IMR-90 (cell line): ENCODE measurements around the gene TCF4. TPM values are rescaled to one million over a fixed set of nuclear protein-coding genes. Genes with fewer than 3 reads are reported as not detected.

Source experiments
- ATAC-seq: fragments of 200-7000 bp; cut with Tn5 transposase; 2 replicates; pipeline ENCODE4 v1.9.1; 2020; ENCODE audit warnings: low read depth, mild to moderate bottlenecking, moderate library complexity
- BruUV-seq: library from RNA; stranded (reverse); fragments of 400-500 nt; replicated peaks from 2 replicates; lab custom pipeline; 2021; lab: Mats Ljungman, UMichigan
- CTCF ChIA-PET: fragments of 300-600 bp; formaldehyde crosslinking; extraction: SDS; loops from one replicate; lab custom pipeline; 2021; ENCODE audit warnings: antibody characterized with exemption; lab: Yijun Ruan, JAX
- POLR2A ChIA-PET: fragments of 300-600 bp; sonication (Branson Sonifier 250); formaldehyde crosslinking; loops from one replicate; lab custom pipeline; 2022; ENCODE audit warnings: antibody characterized with exemption; ENCODE audit not compliant: unreplicated experiment; lab: Charles Lee
- DNase-seq: peaks from one replicate; pipeline ENCODE4 v3.0.0; 2013
- H2AFZ ChIP-seq: replicated peaks from 2 replicates; pipeline ENCODE3; 2013; ENCODE audit warnings: low read length, mild to moderate bottlenecking; ENCODE audit not compliant: poor library complexity
- H2AK5ac ChIP-seq: 2 replicates; pipeline ENCODE4 v1.6.1; 2013; ENCODE audit warnings: low read depth, low read length, inconsistent platforms
- H2AK9ac ChIP-seq: replicated peaks from 2 replicates; pipeline ENCODE3; 2013; ENCODE audit warnings: mild to moderate bottlenecking, low read depth, low read length, moderate library complexity; ENCODE audit not compliant: poor library complexity
- H2BK120ac ChIP-seq: 2 replicates; pipeline ENCODE4 v1.6.1; 2013; ENCODE audit warnings: low read depth, low read length, inconsistent platforms
- H2BK15ac ChIP-seq: 3 replicates; pipeline ENCODE4 v1.6.1; 2013; ENCODE audit warnings: low read depth, low read length, inconsistent platforms
- H2BK20ac ChIP-seq: 2 replicates; pipeline ENCODE4 v1.6.1; 2013; ENCODE audit warnings: low read depth, mild to moderate bottlenecking, inconsistent platforms, low read length, moderate library complexity
- H2BK5ac ChIP-seq: 2 replicates; pipeline ENCODE4 v1.6.1; 2013; ENCODE audit warnings: mild to moderate bottlenecking, low read depth, low read length, inconsistent platforms; ENCODE audit not compliant: poor library complexity, severe bottlenecking
- H3K14ac ChIP-seq: replicated peaks from 2 replicates; pipeline ENCODE4 v1.6.1; 2013; ENCODE audit warnings: low read depth, low read length, inconsistent platforms
- H3K18ac ChIP-seq: 2 replicates; pipeline ENCODE4 v1.6.1; 2013; ENCODE audit warnings: low read depth, low read length, control low read depth
- H3K23ac ChIP-seq: 2 replicates; pipeline ENCODE4 v1.6.1; 2013; ENCODE audit warnings: low read depth, low read length, inconsistent platforms
- H3K27ac ChIP-seq: 2 replicates; pipeline ENCODE4 v1.5.1; 2013; ENCODE audit warnings: mild to moderate bottlenecking, control low read depth, low read length; ENCODE audit not compliant: insufficient read depth
- H3K27me3 ChIP-seq: 2 replicates; pipeline ENCODE4 v1.6.1; 2013; ENCODE audit warnings: low read length; ENCODE audit not compliant: control insufficient read depth, insufficient read depth
- H3K36me3 ChIP-seq: 2 replicates; pipeline ENCODE4 v1.6.1; 2013; ENCODE audit warnings: low read length, mixed read lengths; ENCODE audit not compliant: control insufficient read depth, insufficient read depth
- H3K4ac ChIP-seq: 2 replicates; pipeline ENCODE4 v1.6.1; 2013; ENCODE audit warnings: low read depth, low read length, inconsistent platforms
- H3K4me1 ChIP-seq: 2 replicates; pipeline ENCODE4 v1.6.1; 2013; ENCODE audit warnings: low read length, mixed read lengths; ENCODE audit not compliant: control insufficient read depth, insufficient read depth
- H3K4me2 ChIP-seq: 2 replicates; pipeline ENCODE4 v1.6.1; 2013; ENCODE audit warnings: low read depth, mild to moderate bottlenecking, control low read depth, low read length, moderate library complexity
- H3K4me3 ChIP-seq: 2 replicates; pipeline ENCODE4 v1.5.1; 2013; ENCODE audit warnings: low read depth, mild to moderate bottlenecking, control low read depth, low read length, moderate library complexity; ENCODE audit not compliant: insufficient read depth
- H3K56ac ChIP-seq: 2 replicates; pipeline ENCODE4 v1.6.1; 2013; ENCODE audit warnings: low read length, inconsistent platforms; ENCODE audit not compliant: insufficient read depth; ENCODE audit errors: extremely low read depth
- H3K79me1 ChIP-seq, 2 experiments: 2 replicates each; pipeline ENCODE4 v1.6.1; 2013; ENCODE audit warnings: low read length in 2 of 2, inconsistent platforms in 1 of 2, low read depth in 1 of 2
- H3K9ac ChIP-seq: 2 replicates; pipeline ENCODE4 v1.6.1; 2013; ENCODE audit warnings: low read depth, low read length, control low read depth
- H3K9me1 ChIP-seq: 2 replicates; pipeline ENCODE4 v1.6.1; 2013; ENCODE audit warnings: low read length, inconsistent platforms; ENCODE audit not compliant: insufficient read depth
- H3K9me3 ChIP-seq: 2 replicates; pipeline ENCODE4 v1.6.1; 2013; ENCODE audit warnings: low read length; ENCODE audit not compliant: control insufficient read depth, insufficient read depth
- H4K20me1 ChIP-seq: 2 replicates; pipeline ENCODE4 v1.6.1; 2013; ENCODE audit warnings: low read length, inconsistent platforms; ENCODE audit not compliant: insufficient read depth
- H4K5ac ChIP-seq: 2 replicates; pipeline ENCODE4 v1.6.1; 2013; ENCODE audit warnings: mild to moderate bottlenecking, low read depth, low read length, control low read depth
- H4K8ac ChIP-seq, 2 experiments: 2 replicates each; pipeline ENCODE4 v1.6.1; 2013; ENCODE audit warnings: low read depth in 2 of 2, low read length in 2 of 2, control low read depth in 1 of 2, inconsistent platforms in 1 of 2
- H4K91ac ChIP-seq: 2 replicates; pipeline ENCODE4 v1.6.1; 2013; ENCODE audit warnings: low read depth, low read length, inconsistent platforms; ENCODE audit not compliant: insufficient read depth
- CEBPB ChIP-seq: IDR thresholded peaks from 2 replicates; pipeline ENCODE4 v1.6.1; 2012; ENCODE audit warnings: low read depth, low read length, improper control_type of control experiment
- CHD1 ChIP-seq: IDR thresholded peaks from 2 replicates; pipeline ENCODE4 v1.6.1; 2012; ENCODE audit warnings: low read depth, low read length, improper control_type of control experiment
- FOS ChIP-seq: fragments of 150-350 bp; IDR thresholded peaks from 2 replicates; pipeline ENCODE4 v1.6.1; 2016; ENCODE audit warnings: low read depth, low read length
- MAFK ChIP-seq: IDR thresholded peaks from 2 replicates; pipeline ENCODE4 v1.6.1; 2012; ENCODE audit warnings: low read depth, low read length, improper control_type of control experiment
- MXI1 ChIP-seq: IDR thresholded peaks from 2 replicates; pipeline ENCODE4 v1.6.1; 2012; ENCODE audit warnings: low read depth, mild to moderate bottlenecking, low read length, moderate library complexity, borderline replicate concordance
- NFE2L2 ChIP-seq: fragments of 150-350 bp; IDR thresholded peaks from 2 replicates; pipeline ENCODE4 v1.6.1; 2016; ENCODE audit warnings: low read depth, mild to moderate bottlenecking, low read length
- POLR2A ChIP-seq: IDR thresholded peaks from 2 replicates; pipeline ENCODE4 v1.6.1; 2012; ENCODE audit warnings: mild to moderate bottlenecking, low read depth, low read length
- RFX5 ChIP-seq: IDR thresholded peaks from 2 replicates; pipeline ENCODE4 v1.8.0; 2012; ENCODE audit warnings: low read depth, mild to moderate bottlenecking, low read length, moderate library complexity
- USF2 ChIP-seq: fragments of 150-350 bp; IDR thresholded peaks from 2 replicates; pipeline ENCODE4 v1.6.1; 2017; ENCODE audit warnings: mild to moderate bottlenecking, antibody characterized with exemption, low read length, low read depth
- WGBS, 2 experiments: methylation state at CpG; one replicate each; pipeline versions ENCODE4 v1.1.5 to v1.1.7; 2013; ENCODE audit warnings: missing lambda C conversion rate in 2 of 2; ENCODE audit not compliant: insufficient read length in 1 of 2; ENCODE audit errors: extremely low coverage in 2 of 2; 5-methylcytosine and 5-hydroxymethylcytosine counted together
- dilution Hi-C: fragments of 300-500 bp; cut with HindIII; formaldehyde crosslinking; loops from one replicate; pipeline ENCODE4 v1.14.3; 2018; ENCODE audit warnings: low sequenced_read_pairs; ENCODE audit not compliant: unreplicated experiment
- in situ Hi-C: fragments of 300-500 bp; cut with MboI; formaldehyde crosslinking; loops from 3 replicates; pipeline ENCODE4 v1.14.3; 2019; ENCODE audit warnings: low sequenced_read_pairs, inconsistent platforms, mixed read lengths
- intact Hi-C: fragments of 100-400 bp; cut with micrococcal nuclease; formaldehyde crosslinking; loops from 2 replicates; pipeline ENCODE4 v1.10.0; 2022
- polyA plus RNA-seq, 3 experiments: library from polyadenylated mRNA; depleted of rRNA; stranded (reverse); fragments of >200 nt; gene quantifications; 2 replicates each; pipeline ENCODE4 v1.2.3, GENCODE V29; 2012; ENCODE audit warnings: low replicate concordance in 1 of 3
- total RNA-seq: library from RNA; depleted of rRNA; stranded (reverse); fragments of >200 nt; gene quantifications from 2 replicates; pipeline ENCODE4 v1.2.3, GENCODE V29; 2012

TCF4 gene
- total and polyA plus RNA-seq, 2 of the 4 experiments (the other 2 are of a cell fraction) = 30.0 to 87.1 TPM

- Histone ChIP-seq H3K27me3 (no peaks in the 10 kb centered on the region), H2AFZ (no peak overlapping the region), H2BK5ac (no peak overlapping the region), H3K9me1 (no peaks in the 10 kb centered on the region; the same call in 1 of the 2 replicates), H3K23ac (no peak overlapping the region), H3K14ac (no peak overlapping the region), H2BK20ac (no peak overlapping the region), H4K8ac (no peak overlapping the region), H3K4me1 (peaks cover 3% of the 10 kb centered on the region), H3K4me2 (no peak overlapping the region), H2AK5ac (no peak overlapping the region), H2BK120ac (no peak overlapping the region), H3K9me3 (no peaks in the 10 kb centered on the region), H3K27ac (no peak overlapping the region), H2BK15ac (no peak overlapping the region), H3K4me3 (no peak overlapping the region), H4K5ac (no peak overlapping the region), H2AK9ac (no peak overlapping the region), H3K56ac (no peak overlapping the region), H3K4ac (no peak overlapping the region), H3K36me3 (no peaks in the 10 kb centered on the region), H4K20me1 (no peaks in the 10 kb centered on the region), H3K18ac (no peak overlapping the region), H3K9ac (no peak overlapping the region), H4K91ac (no peak overlapping the region), H3K79me1 (peaks cover 0 to 9% of the 10 kb centered on the region in 2 experiments; a peak in 1 of 4 replicates)
- intact Hi-C loops (no loop called here), in situ Hi-C loops (loop anchor here (10.0 kb wide), 1 partner anchor 181 kb away; no protein-coding TSS in a partner anchor), dilution Hi-C loops (no loop called here)
- no peak for ATAC-seq
- DNase-seq = peak; percentile 57
- 100% methylated on average over 1 of the region's 2 CpGs; no CpG with 5 or more reads in 1 of the 2 experiments for WGBS, 2 experiments
- ChIA-PET CTCF (no interaction called here), POLR2A (no interaction called here)
- TF ChIP-seq POLR2A (no peak), RFX5 (no peak), FOS (no peak), MXI1 (no peak), MAFK (no peak), NFE2L2 (no peak), CEBPB (no peak), USF2 (no peak), CHD1 (no peak)
- BruUV-seq = no TSS peak
Measured at GRCh38 chr18:55593888-55594287, 5.9 kb upstream of the TCF4 start.
